Spinal cord (tissue), 10 donors: ENCODE measurements around the gene XKRX. TPM values are rescaled to one million over a fixed set of nuclear protein-coding genes. Genes with fewer than 3 reads are reported as not detected.
A peak's percentile ranks its signal among the peaks of the same experiment; 100 is the strongest.

Experiments used
- DNase-seq, 6 donors: peaks; one replicate each; pipeline versions ENCODE4 v3.0.0 to v3.0.0-alpha.2; 2013 to 2015; ENCODE audit warnings: low spot score in 6 of 6, low read depth in 4 of 6
- H3K27ac ChIP-seq: one replicate; pipeline ENCODE4 v1.5.1; 2013; ENCODE audit warnings: low read depth, low read length, control low read depth
- H3K27me3 ChIP-seq: one replicate; pipeline ENCODE4 v1.6.1; 2013; ENCODE audit warnings: low read length; ENCODE audit not compliant: control insufficient read depth, insufficient read depth
- H3K36me3 ChIP-seq: one replicate; pipeline ENCODE4 v1.6.1; 2013; ENCODE audit warnings: low read length; ENCODE audit not compliant: control insufficient read depth, insufficient read depth
- H3K4me1 ChIP-seq: one replicate; pipeline ENCODE4 v1.6.1; 2013; ENCODE audit warnings: low read length; ENCODE audit not compliant: control insufficient read depth, insufficient read depth
- H3K4me3 ChIP-seq: one replicate; pipeline ENCODE4 v1.5.1; 2013; ENCODE audit warnings: low read depth, low read length, control low read depth
- H3K9me3 ChIP-seq: one replicate; pipeline ENCODE4 v1.6.1; 2013; ENCODE audit warnings: low read length; ENCODE audit not compliant: control insufficient read depth, insufficient read depth
- WGBS: methylation state at CpG from one replicate; pipeline ENCODE4 v1.1.5; 2013; ENCODE audit warnings: missing lambda C conversion rate; ENCODE audit not compliant: insufficient coverage; 5-methylcytosine and 5-hydroxymethylcytosine counted together
- long read RNA-seq, 4 donors: transcript quantifications; one replicate each; lab custom pipeline, GENCODE V29; 2026
- polyA plus RNA-seq, 2 donors: library from polyadenylated mRNA; unstranded; fragments of 120-200 nt; gene quantifications; one replicate each; pipeline ENCODE4 v1.2.1, GENCODE V29; 2013; ENCODE audit not compliant: insufficient read length in 2 of 2
- total RNA-seq, 2 donors: library from RNA; depleted of rRNA in 1 of 2; stranded (reverse); fragments of 120-200 nt in 1 of 2; fragments of >200 nt in 1 of 2; gene quantifications; one replicate each; pipeline versions ENCODE4 v1.2.3 to v1.2.4, GENCODE V29; 2013 to 2014
- donor health status: healthy.

Gene XKRX
- total RNA-seq (under 1 TPM; 0.10 to 0.28 TPM), polyA plus RNA-seq (under 1 TPM in 1 of 2 donors, not detected in 1; 0.15 TPM)
- long read RNA-seq, donor 1, result 0 reads
- long read RNA-seq, donor 2, result 0 reads
- long read RNA-seq, donor 3, result 0 reads
- long read RNA-seq, donor 4, partial matches to known transcripts, result 0 of 3 reads
- long read RNA-seq, donor 4, other reads (novel, unspliced or antisense), result 0 of 3 reads

DNA sequence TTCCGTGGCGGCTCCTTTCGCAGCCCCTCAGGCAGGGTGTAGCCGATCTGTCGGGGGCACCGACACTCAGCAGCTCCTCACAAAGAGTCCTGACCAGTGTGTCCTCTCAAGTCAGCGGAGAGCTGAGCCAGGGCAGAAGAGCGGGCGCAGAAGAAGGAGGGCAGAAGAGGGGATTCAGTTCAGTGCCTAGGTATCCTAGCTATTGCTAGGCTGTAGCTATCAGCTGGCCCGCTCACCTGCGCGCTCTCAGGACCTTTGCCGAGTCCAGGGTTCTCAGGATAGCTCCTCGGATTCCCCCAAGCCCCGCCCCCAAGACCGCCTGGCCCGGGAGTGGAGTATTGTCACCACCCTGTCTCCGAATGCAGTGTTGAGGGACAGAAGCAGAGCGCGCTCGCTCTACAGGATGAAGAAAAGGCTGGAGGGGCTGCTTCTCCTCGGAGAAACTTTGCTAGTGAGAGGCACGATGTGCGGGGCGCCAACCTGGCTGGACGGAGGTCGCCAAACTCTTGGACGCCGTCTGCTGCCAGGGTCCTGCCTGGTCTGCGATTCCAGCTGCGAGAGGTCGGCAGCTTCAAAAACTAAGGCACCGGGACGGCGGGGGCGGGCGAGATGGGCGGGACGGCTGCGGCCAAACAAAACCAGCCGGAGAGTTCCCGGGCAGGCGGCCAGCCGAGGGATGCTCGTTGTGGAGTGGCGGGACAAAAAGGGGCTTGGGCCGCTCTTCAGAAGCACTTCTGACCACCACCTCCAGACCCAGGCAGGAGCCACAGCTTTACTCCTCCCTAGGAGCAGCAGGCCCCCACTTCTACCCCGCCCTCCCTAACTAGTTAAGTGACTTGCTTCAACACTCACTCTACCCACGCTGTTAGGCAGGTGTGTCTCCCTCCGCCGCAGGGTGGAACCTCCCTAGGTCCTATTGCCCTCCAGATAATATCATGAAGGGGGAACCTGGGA, at the start of gene XKRX:
Gene XKRX (minus strand): TSS at position 258 of the 954 bp plus-strand sequence. CDS start 613 bp downstream, outside the sequence.
- Histone ChIP-seq H3K4me3 (peak within 1 kb of the TSS; percentile 18), H3K36me3 (no peaks in the 10 kb centered on the region), H3K9me3 (no peaks in the 10 kb centered on the region), H3K27me3 (peaks cover 5% of the 10 kb centered on the region), H3K4me1 (peaks cover 10% of the 10 kb centered on the region), H3K27ac (no peak within 1 kb of the TSS)
- 26% methylated on average over 47 of the region's 51 CpGs for WGBS
- peak in 2 of 6 donors; percentile 20 to 44 for DNase-seq

DNA sequence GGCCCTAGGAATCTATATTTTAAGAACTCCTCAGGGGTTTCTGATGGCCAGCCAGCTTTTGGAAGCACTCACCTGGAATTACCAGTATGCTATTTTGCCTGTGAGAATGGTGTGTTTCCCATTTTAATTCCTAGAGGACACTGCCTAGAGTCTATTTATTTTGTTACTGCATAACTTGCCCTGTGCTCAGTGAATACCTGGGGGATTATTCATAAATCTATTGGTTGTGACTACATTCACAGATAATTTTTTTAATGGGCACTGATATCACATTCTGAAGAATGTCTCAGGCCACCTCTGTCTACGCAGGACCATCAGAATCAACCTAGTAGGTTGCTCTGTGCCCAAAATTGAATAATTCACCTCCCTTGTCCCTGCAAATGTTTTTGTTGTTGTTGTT, 47.5 kb upstream of the XKRX start:
- no CpG with 5 or more reads among the region's 1 CpG for WGBS
- DNase-seq, result no peak
- no peak overlapping the region for H3K4me3 ChIP-seq
- no peak overlapping the region for H3K27ac ChIP-seq
- H3K27me3 ChIP-seq, result peaks cover 2% of the 10 kb centered on the region
- H3K36me3 ChIP-seq, result no peaks in the 10 kb centered on the region
- H3K4me1 ChIP-seq, result no peaks in the 10 kb centered on the region
- H3K9me3 ChIP-seq, result no peaks in the 10 kb centered on the region

DNA sequence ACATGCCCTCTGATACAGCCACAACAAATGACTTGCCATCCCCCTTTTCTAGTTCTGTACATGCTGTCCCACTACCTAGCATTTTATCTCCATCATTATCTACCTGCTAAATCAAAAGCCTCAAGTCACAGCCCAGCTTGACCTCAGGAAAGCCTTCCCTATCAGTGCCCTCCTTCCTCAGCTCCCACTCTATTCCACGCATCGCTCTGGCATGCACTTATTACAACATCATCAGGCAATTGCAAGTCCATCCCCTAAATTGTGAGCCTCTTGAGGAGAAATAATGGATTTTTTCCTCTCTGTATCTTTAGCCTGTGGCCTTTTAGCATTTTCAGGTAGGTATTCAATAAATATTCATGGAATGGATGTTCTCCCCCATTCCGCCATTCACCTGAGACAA, 46.5 kb upstream of the XKRX start:
- H3K27ac ChIP-seq, result no peak overlapping the region
- no peaks in the 10 kb centered on the region for H3K4me1 ChIP-seq
- DNase-seq, result no peak
- no peaks in the 10 kb centered on the region for H3K9me3 ChIP-seq
- H3K27me3 ChIP-seq, result no peaks in the 10 kb centered on the region
- H3K36me3 ChIP-seq, result no peaks in the 10 kb centered on the region
- WGBS, result 100% methylated on average over 1 of the region's 3 CpGs
- no peak overlapping the region for H3K4me3 ChIP-seq

DNA sequence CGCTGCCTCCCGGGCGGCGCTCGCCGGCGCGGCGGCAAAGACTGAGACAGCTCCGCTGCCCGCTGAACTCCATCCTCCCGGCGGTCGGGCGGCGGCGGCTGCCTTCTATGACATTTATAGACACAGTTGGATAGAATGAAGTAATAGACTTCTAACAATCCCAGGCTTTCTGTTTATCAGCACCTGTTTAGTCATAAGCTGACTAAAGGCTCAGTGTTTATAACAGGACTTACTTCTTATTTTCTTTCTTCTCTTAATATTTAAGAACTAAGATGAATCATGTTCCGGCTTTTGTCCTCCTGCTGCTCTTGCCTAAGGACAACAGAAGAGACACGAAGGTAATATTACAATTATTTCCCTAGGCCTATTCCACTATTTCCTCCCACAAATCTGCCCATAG, 44.7 kb upstream of the XKRX start:
- no CpG with 5 or more reads among the region's 19 CpGs for WGBS
- H3K27ac ChIP-seq, result no peak overlapping the region
- H3K9me3 ChIP-seq, result no peaks in the 10 kb centered on the region
- no peak overlapping the region for H3K4me3 ChIP-seq
- no peaks in the 10 kb centered on the region for H3K27me3 ChIP-seq
- H3K36me3 ChIP-seq, result no peaks in the 10 kb centered on the region
- DNase-seq, result no peak
- H3K4me1 ChIP-seq, result no peaks in the 10 kb centered on the region

DNA sequence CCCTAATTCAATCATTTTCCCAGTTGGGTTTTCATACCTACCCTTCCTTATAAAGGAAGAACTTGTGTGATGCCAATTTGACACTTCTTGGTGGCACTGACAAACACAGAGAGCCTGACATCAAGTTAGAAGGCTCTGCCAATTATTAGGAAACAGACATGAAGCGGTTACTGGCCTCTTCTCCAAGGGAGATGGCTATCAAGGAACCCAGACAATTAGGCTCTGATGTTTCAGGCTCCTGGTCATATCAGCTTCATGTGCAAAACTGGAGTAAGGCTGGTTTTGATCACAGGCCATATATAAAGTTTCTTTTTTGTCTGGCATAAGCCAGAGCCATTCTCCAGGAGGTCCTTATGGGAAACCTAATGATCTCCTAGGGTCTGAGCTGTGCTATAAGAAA, 41.2 kb upstream of the XKRX start:
- no peaks in the 10 kb centered on the region for H3K36me3 ChIP-seq
- no peaks in the 10 kb centered on the region for H3K4me1 ChIP-seq
- no peak for DNase-seq
- H3K27me3 ChIP-seq, result no peaks in the 10 kb centered on the region
- no peak overlapping the region for H3K27ac ChIP-seq
- no peak overlapping the region for H3K4me3 ChIP-seq
- WGBS, result 73% methylated on average over 1 of the region's 1 CpG
- H3K9me3 ChIP-seq, result no peaks in the 10 kb centered on the region

DNA sequence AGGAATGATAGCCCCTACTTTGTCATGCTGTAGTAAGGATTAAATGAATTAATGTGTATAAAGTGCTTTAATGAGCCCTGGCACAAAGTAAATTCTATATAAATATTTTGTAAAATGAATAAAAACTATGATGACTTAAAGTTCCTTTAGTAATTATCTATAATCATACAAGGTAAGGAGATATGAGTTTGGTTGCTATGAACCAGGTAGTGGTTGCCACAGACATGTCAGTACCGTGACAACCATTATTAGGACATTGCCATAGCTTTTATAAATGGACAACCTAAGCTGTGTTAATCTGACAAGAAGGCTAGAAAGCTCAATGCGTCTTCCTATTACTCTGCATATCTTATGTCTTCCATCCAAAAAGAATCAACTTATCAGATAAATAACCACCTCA, 40.7 kb upstream of the XKRX start, which contains the start of gene ARL13A:
Gene ARL13A (plus strand): TSS at position 301 of the 400 bp plus-strand sequence. CDS start 3,982 bp downstream, outside the sequence.
- Histone ChIP-seq H3K9me3 (no peaks in the 10 kb centered on the region), H3K4me3 (no peak within 1 kb of the TSS), H3K4me1 (no peaks in the 10 kb centered on the region), H3K27ac (no peak within 1 kb of the TSS), H3K36me3 (no peaks in the 10 kb centered on the region), H3K27me3 (no peaks in the 10 kb centered on the region)
- 71% methylated on average over 1 of the region's 2 CpGs for WGBS
- no peak for DNase-seq

DNA sequence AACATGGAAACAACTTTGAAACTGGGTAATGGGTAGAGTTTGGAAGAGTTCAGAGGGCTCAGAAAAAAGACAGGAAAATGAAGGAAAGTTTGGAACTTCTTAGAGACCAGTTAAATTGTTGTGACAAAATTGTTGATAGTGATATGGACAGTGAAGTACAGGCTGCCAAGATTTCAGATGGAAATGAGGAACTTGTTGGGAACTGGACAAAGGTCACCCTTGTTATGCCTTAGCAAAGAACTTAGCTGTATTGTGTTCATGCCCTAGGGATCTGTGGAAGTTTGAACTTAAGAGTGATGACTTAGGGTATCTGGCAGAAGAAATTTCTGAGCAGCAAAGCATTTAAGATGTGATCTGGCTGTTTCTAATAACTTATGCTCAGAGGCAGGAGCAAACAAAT, 35.6 kb upstream of the XKRX start:
- Histone ChIP-seq H3K27me3 (no peaks in the 10 kb centered on the region), H3K9me3 (no peaks in the 10 kb centered on the region), H3K4me1 (no peaks in the 10 kb centered on the region), H3K27ac (no peak overlapping the region), H3K36me3 (no peaks in the 10 kb centered on the region), H3K4me3 (no peak overlapping the region)
- DNase-seq, result no peak

DNA sequence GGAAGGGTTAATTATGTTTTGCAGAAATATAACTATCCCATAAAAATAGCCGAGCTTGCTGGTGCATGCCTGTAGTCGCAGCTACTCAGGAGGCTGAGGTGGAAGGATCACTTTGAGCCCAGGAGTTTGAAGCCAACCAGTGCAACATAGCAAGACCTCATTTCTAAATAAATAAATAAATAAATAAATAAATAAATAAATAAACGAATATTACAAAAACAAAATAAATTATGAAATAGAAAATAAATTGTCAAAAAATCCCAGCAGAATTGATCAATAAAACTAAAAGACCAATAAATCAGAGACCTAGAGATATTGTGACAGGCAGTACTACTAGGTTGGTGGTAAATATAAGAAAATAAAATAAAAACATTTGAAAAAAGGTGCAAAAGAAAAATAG, 34.1 kb upstream of the XKRX start:
- DNase-seq, result no peak
- Histone ChIP-seq H3K36me3 (no peaks in the 10 kb centered on the region), H3K4me3 (no peak overlapping the region), H3K27me3 (no peaks in the 10 kb centered on the region), H3K4me1 (no peaks in the 10 kb centered on the region), H3K9me3 (no peaks in the 10 kb centered on the region), H3K27ac (no peak overlapping the region)
- no CpG with 5 or more reads among the region's 3 CpGs for WGBS

DNA sequence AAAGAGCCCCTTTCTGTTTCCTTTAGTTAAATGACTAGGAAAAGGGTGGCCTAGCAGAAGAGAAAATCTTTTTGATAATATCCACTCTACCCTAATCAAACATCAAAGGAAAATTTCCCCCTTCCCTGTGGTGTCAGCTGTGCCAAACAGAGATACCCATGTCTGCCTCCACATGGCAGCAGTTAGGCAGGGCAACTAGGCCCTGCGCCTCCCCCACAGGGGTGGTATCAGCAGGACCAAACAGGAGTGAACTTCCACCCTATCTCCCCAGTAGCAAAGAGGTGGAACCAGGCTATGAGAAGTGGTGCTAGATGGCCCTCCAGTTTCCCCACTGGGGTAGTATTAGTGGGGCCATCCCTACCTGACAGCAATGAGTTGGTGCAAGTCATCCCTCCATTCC, 19.8 kb upstream of the XKRX start:
- Histone ChIP-seq H3K4me1 (no peaks in the 10 kb centered on the region), H3K36me3 (no peaks in the 10 kb centered on the region), H3K27ac (no peak overlapping the region), H3K4me3 (no peak overlapping the region), H3K9me3 (no peaks in the 10 kb centered on the region), H3K27me3 (no peaks in the 10 kb centered on the region)
- no peak for DNase-seq
- no CpG with 5 or more reads among the region's 1 CpG for WGBS
